Stimulated activated CD8-positive, alpha-beta memory T cell treated with anti-CD3 and anti-CD28 coated beads, Interleukin-4, amount 100 ng/mL, for 48 hours (primary cell): ENCODE results near the gene WTAP.
"Not testable (repeated sequence)": the region's sequence is repeated elsewhere in the genome, so short reads cannot be mapped to it uniquely, and the experiment has no call there.

ENCODE experiments used
- DNase-seq: peaks from one replicate; pipeline ENCODE4 v3.0.0-alpha.2; 2020

WTAP gene

DNA sequence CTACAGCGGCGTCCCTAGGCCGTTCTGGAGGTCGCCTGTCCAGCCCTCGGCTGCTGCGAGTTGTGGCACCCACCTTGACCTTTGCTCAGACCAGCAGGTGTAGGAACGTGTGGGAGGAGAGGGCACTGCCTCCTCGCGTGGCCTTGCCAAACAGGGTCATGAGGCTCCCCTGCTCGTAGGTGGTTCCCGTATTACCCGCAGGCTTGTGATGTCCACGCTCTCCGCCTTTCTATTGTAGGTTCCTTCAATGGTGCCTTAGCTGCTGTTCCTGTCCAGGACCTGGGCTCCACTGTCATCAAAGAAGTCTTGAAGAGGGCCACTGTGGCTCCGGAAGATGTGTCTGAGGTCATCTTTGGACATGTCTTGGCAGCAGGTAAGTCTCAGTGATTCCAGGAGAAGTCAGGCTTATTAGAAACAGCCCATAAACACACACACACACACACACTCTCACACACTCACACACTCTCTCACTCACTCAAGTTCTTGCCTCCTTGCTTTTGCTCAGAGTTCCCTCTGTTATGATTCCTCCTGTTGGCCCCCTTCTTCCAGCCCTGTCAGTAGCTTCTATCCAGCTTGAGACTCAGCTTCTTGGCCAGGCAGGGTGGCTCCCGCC, 35.5 kb downstream of the WTAP start:
- DNase-seq = peak; percentile 40

DNA sequence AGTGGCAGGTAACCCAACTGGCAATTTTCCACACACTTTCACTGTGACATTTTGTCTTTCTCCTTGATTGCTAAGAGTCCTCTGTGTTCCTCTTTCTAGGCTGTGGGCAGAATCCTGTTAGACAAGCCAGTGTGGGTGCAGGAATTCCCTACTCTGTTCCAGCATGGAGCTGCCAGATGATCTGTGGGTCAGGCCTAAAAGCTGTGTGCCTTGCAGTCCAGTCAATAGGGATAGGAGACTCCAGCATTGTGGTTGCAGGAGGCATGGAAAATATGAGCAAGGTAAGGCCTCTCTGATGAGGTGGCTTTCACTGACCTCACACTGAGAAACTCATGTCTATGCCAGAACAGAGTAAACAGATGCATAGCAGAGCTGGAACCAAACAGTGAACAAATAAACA, 39.6 kb downstream of the WTAP start:
- no peak for DNase-seq

DNA sequence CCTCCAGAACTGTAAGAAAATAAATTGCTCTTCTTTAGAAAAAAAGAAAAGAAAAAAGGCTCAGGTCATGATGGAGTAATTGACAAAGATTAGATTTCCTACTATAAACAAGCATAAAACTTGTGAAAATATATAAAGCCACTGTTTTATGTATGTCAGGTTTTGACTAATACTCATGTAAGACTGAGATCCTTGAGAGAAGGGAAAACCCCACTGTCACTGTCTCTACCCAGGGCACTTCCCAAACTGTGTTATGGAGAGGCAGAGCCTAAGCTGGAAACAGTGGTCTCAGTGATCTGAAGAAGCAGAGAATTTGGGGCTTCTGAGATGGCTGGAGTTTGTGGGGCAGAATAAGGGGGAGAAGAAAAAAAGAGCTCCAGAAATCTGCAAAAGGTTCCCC, 42.2 kb downstream of the WTAP start:
- no peak for DNase-seq

DNA sequence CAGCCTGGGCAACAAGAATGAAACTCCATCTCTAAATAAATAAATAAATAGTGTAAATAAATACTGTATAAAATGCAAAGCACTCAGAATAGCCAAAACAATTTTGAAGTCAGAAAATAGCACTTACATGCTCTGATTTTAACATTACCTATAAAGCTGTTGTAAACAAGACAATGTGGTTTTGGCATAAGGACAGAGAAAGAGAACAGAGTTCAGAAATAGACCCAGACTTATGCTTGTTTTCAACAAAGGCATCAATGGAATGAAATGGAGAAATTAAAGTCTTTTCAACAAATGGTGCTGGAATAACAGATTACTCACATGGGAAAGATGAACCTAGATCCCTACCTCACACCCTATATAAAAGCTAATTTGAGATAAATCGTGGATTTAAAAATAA, 44.9 kb downstream of the WTAP start:
- DNase-seq = no peak

DNA sequence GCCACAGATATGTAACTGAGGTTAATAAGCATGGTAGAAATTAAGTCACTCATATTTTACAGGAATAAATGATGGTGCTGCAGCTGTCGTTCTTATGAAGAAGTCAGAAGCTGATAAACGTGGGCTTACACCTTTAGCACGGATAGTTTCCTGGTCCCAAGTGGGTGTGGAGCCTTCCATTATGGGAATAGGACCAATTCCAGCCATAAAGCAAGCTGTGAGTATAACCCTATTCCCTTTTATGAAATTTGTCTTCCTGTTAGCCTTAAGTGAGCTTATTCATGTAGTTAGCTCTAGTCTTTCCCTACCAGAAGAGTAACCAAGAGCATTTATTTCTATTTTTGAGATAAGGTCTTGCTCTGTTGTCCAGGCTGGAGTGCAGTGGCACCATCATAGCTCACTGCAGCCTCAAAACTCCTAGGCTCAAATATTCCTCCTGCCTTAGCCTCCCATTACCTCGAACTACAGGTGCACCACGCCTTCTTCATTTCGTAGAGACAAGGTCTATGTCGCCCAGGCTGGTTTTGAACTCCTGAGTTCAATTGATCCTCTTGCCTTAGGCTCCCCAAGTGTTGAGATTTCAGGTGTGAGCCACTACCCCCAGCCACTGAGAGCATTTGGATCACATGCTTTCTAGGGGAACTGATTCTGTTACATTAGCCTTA, 50.1 kb downstream of the WTAP start:
- no peak for DNase-seq

DNA sequence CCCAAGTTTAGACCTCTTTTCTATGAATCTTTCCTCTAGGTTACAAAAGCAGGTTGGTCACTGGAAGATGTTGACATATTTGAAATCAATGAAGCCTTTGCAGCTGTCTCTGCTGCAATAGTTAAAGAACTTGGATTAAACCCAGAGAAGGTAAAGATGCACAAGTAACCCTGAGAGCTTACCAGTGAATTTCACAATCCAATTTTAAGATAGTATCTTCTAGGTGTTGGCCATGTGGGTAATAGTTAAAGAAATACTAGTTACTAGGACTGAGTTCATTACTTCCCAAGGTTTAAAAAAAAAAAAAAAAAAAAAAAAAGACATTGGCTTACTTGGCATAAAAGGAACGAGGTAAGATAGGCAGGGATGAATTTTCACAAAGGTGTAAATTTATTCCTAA, 50.8 kb downstream of the WTAP start:
- no peak for DNase-seq

DNA sequence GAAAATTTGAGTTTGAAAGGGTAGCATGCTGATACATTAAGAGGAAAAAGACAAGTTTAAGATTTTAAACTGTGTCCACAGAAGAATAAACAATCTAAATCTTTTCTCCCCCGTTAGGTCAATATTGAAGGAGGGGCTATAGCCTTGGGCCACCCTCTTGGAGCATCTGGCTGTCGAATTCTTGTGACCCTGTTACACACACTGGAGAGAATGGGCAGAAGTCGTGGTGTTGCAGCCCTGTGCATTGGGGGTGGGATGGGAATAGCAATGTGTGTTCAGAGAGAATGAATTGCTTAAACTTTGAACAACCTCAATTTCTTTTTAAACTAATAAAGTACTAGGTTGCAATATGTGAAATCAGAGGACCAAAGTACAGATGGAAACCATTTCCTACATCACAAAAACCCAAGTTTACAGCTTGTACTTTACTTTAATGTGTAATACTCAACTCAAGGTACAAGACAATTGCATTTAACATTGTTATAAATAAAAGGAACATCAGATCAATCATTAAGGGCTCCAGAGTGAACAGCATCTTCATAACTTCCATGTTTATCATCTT, 51.3 kb downstream of the WTAP start:
- no peak for DNase-seq

DNA sequence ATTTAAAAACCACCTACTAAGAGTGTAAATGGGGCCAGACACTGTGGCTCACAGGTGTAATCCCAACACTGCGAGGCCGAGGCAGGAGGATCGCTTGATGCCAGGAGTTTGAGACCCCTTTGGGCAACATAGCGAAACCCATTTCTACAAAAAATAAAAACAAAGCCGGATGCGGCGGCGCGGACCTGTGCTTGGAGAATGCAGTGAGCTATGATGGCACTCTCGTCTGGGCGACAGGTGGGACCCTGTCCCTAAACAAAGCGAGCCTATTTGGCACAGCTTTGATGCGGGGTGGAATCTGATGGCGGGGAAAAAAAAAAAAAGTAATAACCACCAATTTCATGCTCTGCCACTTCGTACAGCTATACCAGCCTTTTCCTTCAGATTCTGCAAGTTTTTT, 61.0 kb downstream of the WTAP start:
- DNase-seq = peak; percentile 36

DNA sequence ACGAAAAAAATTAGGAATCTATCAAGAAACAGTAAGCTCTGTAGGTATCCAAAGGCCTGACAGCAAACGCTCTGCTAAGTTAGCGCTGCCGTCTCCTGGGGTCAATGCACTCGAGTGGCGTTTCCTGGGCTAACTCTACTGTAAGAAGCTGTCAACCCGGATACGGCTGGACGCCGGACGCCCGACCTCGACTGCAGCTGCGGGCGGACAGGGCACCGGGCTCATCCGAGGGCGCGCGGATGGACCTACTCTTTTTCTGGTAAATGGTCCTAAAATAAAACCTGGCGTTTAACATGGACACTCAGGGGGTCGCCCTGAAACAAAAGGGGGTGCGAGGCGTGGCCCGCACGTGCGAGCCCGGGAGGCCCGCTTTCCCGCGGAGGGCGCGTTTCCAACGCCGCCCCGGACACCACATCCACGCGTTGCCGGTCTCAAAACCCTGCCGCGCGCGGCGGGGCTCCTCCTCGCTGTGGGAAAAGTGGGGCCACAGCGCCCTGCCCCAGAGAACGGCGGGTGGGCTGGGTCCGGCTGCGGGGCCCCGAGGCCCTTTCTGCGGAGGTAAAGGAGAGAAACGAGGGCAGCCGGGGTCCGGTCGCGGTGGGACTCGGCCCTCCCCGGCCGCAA, 61.6 kb downstream of the WTAP start:
- peak; percentile 56 for DNase-seq

DNA sequence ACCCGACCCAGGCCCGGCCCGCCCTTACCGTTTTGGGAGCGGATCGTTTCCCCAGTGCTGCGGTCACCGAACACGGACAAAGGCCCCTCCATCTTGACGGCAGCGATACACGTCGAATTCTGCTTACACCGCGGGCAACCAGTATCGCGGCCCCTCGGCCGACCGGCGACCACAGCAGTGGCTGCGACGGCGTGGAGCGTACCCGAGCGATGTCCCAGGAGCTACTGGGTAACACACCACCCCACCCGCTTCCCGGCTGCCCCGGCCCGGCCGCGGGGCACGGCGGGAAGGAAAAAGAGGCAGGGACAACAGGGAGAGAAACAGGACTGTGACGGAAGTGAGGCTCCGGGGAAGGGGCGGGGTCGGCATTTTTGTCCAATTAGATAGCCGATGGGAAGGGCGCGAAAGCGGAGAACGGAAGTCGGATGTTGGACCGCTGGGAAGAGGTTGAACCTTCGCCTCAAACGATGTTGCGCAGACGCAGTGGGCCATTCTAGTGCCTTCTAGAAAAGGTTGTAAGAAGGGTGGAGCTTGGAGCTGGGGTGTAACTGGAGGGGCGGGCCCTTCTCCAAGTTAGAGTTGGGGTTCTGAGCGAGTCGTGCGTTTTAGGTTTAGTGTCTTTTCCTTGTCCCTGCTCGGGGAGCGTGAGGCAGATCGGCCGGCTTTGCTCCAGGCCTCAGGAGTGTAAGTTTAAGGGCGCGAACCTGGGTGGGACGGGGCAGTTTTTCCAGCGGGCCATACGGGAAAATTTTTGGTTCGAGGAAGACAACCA, 62.3 kb downstream of the WTAP start, which contains the start of gene TCP1:
Gene TCP1 (minus strand): TSS at position 226 of the 772 bp plus-strand sequence. CDS start 134 bp downstream, at position 92.
- DNase-seq = peak; percentile 99

DNA sequence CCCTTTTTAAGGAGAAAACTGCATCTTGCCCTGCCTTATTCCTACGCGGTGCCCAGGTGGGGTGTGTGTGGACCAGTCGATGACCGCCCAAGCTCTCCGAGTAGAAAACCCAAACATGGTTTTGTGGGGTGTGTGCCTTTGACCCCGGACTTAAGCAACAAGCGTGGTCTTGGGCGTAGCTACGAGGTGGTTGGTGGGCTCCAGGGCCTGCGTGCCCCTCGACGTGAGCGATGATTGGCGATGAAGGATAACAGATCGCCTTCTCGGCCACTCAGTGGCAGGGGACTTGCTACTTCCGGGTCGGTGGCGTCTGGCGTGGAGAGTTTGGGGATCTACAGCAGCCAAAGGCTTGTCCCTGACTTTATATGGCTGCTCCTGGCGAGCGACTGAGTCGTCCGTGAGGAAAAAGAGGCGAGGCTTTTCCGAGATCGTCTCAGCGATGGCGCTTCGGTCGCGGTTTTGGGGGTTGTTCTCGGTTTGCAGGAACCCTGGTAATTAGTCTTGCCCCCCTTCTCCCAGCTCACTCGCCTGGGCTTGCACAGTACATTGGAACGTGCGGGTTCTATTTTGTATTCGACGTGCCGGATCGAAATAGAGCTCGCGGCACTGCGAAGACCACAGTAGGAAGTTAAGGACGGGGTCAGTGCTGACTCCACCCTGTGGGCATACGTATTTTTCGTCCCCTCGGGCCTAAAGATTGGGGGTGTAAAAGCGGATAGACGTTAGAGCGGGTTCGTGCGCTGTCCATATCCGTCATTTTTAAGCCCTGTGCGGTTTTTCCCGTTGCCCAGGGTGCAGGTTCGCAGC, 63.0 kb downstream of the WTAP start, which contains the start of gene MRPL18:
Gene MRPL18 (plus strand): TSS at position 319 of the 807 bp plus-strand sequence. CDS start 121 bp downstream, at position 440.
- peak; percentile 91 for DNase-seq

DNA sequence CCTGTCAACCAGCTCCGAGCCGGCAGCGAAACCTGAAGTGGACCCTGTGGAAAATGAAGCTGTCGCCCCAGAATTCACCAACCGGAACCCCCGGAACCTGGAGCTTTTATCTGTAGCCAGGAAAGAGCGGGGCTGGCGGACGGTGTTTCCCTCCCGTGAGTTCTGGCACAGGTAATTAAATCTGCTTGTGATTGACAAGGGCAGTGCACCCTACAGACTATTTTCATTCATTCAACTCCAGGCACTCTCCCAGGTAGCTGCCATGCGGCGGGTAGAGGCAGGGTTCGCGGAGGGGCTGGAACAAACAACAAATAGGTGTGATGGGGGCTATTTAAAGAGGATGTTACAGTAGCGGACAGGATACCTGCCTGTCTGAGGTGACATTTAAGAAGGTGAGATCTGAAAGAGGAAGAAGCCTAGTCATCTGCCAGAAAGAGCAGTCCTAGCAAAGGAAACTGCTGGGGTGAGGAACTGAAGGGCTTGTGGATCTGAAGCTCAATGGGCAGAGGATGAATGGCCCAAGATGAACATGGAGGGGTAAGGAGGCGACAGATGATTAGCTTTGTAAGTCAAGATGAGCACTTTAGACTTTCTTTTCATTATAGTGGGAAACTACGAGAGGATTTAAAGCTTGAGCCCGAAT, 63.8 kb downstream of the WTAP start:
- peak; percentile 38 for DNase-seq

DNA sequence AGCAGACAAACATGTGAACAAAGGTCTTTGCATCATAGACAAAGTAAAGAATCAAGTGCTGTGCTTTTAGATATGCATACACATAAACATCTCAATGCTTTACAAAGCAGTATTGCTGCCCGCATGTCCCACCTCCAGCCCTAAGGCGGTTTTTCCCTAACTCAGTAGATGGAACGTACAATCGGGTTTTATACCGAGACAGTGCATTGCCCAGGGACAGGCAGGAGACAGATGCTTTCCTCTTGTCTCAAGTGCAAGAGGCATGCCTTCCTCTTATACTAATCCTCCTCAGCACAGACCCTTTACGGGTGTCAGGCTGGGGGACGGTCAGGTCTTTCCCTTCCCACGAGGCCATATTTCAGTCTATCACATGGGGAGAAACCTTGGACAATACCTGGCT, 67.7 kb downstream of the WTAP start:
- DNase-seq = not testable (repeated sequence)

DNA sequence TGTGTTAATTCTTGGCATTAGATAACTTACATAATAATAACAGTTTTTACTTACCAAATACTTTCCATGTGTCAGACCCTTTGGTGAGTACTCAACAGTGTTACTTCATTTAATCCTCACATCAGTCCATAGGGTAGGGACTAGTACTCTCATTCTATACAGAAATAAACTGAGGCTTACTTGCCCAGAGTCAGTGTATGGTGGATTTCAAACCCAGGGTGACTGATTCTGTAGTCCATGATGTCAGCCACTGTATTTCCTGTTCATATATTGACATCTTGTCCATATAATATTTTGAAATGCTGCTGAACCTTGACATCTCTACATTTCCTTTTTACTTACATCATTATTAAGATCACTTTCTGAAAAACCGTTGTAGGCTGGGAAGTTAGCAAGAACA, 70.2 kb downstream of the WTAP start:
- no peak for DNase-seq

DNA sequence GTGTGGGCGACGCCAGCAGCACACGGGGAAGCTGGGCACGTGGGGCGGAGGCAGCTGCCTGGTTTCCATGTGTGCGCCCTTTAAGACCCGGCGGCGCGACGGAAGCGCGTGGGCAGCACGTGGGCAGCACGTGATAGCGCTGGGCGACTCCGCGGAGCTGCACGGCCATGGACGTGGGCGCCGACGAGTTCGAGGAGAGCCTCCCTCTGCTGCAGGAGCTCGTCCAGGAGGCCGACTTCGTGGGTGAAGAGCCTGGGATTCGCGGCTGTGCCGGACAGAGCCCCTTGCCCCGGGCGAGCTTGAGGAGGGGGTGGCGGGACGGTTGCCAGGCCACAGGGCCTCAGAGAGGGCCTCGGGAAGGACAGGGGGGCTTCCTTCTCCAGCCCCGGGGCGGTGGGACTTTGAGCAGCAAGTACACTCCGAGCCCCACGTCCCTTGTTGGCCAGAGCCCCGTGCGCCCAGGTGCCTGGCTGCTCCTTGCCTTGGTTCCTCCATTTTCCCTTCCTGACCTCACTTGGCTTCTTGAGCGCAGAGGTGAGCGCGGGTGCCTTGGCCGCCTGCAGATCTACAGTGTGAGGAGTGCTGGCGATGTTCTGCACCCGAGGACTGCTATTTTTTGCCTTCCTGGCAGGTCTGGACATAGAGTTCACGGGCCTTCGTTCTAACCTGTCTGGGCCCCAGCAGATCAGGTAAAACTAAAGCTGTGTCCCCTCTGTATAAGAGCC, 73.0 kb downstream of the WTAP start, which contains the start of gene PNLDC1:
Gene PNLDC1 (plus strand): TSS at position 136 of the 725 bp plus-strand sequence. CDS start 32 bp downstream, at position 168.
- DNase-seq = no peak

DNA sequence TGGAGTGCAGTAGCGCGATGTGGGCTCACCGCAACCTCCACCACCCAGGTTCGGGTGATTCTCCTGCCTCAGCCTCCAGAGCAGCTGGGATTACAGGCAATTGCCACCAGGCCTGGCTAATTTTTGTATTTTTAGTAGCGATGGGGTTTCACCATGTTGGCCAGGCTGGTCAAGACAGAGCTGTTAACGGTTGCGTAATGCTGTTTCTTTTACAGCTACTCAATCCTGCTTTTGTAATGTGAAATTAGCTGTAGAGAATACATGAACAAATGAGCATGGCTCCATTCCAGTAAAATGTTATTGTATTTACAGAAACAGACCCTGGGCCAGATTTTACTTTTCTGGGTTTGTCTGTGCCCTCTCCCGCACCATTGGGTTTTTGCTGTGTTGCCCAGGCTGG, 74.6 kb downstream of the WTAP start:
- no peak for DNase-seq

DNA sequence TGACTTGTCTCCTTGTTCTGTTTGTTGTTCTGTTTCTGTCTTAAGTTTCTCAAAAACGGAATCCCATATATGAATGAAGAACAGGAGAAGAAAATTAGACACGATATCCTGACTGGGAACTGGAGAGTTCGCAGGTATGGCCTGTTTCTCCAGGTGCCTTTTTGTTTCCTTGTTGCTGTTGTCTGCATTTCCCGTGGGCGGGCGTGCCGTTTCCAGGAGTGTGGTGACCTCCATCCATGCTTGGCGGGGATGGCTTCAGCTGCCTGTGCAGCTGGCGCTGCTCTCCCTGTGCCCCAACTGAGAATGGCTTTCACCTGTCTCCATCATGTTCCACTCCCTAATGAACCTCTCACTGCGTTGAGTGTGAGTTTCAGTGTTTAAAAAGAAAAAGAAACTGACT, 77.2 kb downstream of the WTAP start:
- DNase-seq = no peak

DNA sequence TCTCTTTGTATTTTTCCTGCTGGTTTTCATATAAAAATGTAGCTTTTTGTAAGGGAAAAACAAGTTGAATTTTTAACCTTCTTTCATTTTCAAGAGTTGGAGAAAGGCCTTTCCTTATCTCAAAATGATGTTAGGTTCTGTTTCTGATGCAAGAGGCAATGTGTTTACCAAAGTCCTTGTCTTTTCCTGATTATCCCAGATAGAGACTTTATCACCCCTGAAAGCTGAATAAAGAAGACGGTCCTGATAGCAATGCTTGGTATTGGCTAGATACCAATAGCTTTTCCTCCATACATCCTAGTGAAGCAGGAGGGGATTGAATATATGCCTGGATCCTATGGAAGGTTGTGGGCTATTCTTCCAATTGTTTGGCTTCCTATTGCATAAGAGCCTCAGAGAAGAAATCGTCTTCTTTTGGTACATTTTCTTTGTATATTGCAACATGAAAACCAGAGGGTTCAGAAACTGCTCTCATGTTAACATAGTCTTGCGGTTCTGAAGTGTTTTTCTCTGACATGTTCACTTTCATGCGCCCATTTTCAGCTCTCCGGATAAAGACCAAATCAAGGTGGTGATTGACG, 78.2 kb downstream of the WTAP start:
- DNase-seq = no peak
